ENCODE measurements around the gene TCF7L2. TPM values are rescaled to one million over a fixed set of nuclear protein-coding genes. Genes with fewer than 3 reads are reported as not detected.

Gene TCF7L2
- total RNA-seq, 1 donor from 2014 or later: 76.4 TPM

DNA sequence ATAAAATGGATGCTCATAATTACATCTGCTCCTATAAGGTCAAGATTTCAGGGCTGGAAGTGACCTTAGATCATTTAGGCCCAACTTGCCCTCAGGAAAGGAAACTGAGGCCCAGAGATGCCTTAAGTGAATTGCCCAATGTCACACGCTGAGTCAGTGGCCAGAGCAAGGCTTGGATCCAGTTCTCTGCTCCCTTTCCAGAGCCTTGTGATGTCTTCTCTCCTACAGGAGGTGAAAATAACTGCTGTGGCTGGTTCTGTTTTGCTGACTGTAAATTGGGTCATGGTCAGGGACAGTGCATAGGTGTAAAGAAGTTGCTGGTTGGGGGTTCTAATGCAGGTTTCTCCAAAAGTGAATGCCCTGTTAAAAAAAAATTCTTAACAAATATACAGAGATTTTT, 91.3 kb downstream of the TCF7L2 start:
- Mint-ChIP-seq H3K36me3 (peaks cover 21% of the 10 kb centered on the region), H3K4me3 (no peak overlapping the region), H3K4me1 (peaks cover 11% of the 10 kb centered on the region), H3K27me3 (ENCODE audit: low read depth) (no peaks in the 10 kb centered on the region), H3K27ac (no peak overlapping the region), H3K9me3 (no peaks in the 10 kb centered on the region)
- no peak for TF ChIP-seq CTCF (IDR thresholded peaks at IDR 0.05; ENCODE audit: unreplicated experiment)
- DNase-seq (ENCODE audit: low spot score in 2 of 2, unreplicated experiment in 2 of 2): no peak

DNA sequence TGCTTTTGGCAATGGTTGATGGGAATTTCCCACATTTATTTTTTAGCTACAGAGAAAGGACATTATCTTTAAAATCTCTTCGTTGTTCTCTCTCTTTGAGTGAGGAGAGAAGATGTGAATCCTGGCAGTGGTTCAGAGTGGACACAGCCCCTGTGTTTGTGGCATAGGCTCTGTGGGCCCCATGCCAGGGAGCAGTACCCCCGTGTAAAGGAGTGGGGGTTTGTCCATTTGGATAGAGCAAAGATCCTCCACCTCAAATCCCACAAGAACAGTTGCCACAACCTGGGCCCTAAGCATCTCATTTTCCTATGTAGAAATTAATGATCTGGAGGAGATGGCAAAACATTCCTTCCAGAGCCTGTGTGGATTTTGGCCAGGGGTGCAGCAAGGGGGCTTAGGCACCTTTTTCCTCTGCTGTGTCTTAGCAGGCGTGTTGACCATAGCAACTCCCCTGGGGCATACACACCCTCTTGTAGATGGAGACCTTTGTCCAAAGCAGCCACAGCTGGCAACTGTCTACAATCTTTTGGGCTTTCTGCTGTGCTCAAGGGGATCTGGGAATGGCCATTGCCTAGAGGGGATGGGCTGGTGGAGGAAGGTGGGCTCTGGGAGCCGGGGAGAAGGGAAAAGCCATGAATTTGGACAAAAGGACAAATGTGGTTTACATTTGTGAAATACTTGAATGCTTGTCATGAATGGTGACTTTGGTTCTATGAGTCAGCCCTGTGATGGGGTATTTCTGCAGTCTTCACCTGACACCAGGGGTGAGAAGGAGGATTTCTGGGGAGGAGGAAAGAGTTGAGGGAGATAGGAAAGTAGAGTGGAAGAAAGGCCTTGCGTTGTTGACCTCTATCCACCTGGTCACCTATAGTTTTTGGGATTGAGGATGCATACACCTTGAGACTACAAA, 92.0 kb downstream of the TCF7L2 start:
- H3K36me3 Mint-ChIP-seq: peaks cover 21% of the 10 kb centered on the region
- no peaks in the 10 kb centered on the region for H3K9me3 Mint-ChIP-seq
- no peak for DNase-seq (ENCODE audit: low spot score in 2 of 2, unreplicated experiment in 2 of 2)
- no peak for TF ChIP-seq CTCF (IDR thresholded peaks at IDR 0.05; ENCODE audit: unreplicated experiment)
- H3K27me3 Mint-ChIP-seq (ENCODE audit: low read depth): no peaks in the 10 kb centered on the region
- H3K27ac Mint-ChIP-seq: no peak overlapping the region
- peaks cover 13% of the 10 kb centered on the region for H3K4me1 Mint-ChIP-seq
- no peak overlapping the region for H3K4me3 Mint-ChIP-seq

- Mint-ChIP-seq H3K36me3 (peaks cover 21% of the 10 kb centered on the region), H3K4me1 (peaks cover 14% of the 10 kb centered on the region), H3K4me3 (no peak overlapping the region), H3K9me3 (no peaks in the 10 kb centered on the region), H3K27ac (no peak overlapping the region), H3K27me3 (ENCODE audit: low read depth) (no peaks in the 10 kb centered on the region)
- DNase-seq (ENCODE audit: low spot score in 2 of 2, unreplicated experiment in 2 of 2): no peak
- no peak for TF ChIP-seq CTCF (IDR thresholded peaks at IDR 0.05; ENCODE audit: unreplicated experiment)
These were observed 92.8 kb downstream of the TCF7L2 start for GRCh38 chr10:113042868-113043267.

- no peak for TF ChIP-seq CTCF (IDR thresholded peaks at IDR 0.05; ENCODE audit: unreplicated experiment)
- Mint-ChIP-seq H3K27ac (no peak overlapping the region), H3K4me1 (peaks cover 22% of the 10 kb centered on the region), H3K4me3 (no peak overlapping the region), H3K27me3 (ENCODE audit: low read depth) (no peaks in the 10 kb centered on the region), H3K9me3 (no peaks in the 10 kb centered on the region), H3K36me3 (peaks cover 21% of the 10 kb centered on the region)
- DNase-seq (ENCODE audit: low spot score in 2 of 2, unreplicated experiment in 2 of 2): no peak
These were observed 94.1 kb downstream of the TCF7L2 start for GRCh38 chr10:113044016-113044755.

- Mint-ChIP-seq H3K4me1 (peaks cover 25% of the 10 kb centered on the region), H3K36me3 (peaks cover 21% of the 10 kb centered on the region), H3K27ac (no peak overlapping the region), H3K27me3 (ENCODE audit: low read depth) (no peaks in the 10 kb centered on the region), H3K4me3 (no peak overlapping the region), H3K9me3 (no peaks in the 10 kb centered on the region)
- no peak for TF ChIP-seq CTCF (IDR thresholded peaks at IDR 0.05; ENCODE audit: unreplicated experiment)
- DNase-seq (ENCODE audit: low spot score in 2 of 2, unreplicated experiment in 2 of 2): no peak
These were observed 95.4 kb downstream of the TCF7L2 start for GRCh38 chr10:113045147-113046055.

Data from mesothelial cell of epicardium (in vitro differentiated cells).